ELR (cell line): ENCODE results near the gene XRCC5.

ENCODE experiments used
- DNase-seq: peaks from one replicate; pipeline ENCODE4 v3.0.0-alpha.2; 2015; ENCODE audit warnings: low read depth

XRCC5 gene

DNA sequence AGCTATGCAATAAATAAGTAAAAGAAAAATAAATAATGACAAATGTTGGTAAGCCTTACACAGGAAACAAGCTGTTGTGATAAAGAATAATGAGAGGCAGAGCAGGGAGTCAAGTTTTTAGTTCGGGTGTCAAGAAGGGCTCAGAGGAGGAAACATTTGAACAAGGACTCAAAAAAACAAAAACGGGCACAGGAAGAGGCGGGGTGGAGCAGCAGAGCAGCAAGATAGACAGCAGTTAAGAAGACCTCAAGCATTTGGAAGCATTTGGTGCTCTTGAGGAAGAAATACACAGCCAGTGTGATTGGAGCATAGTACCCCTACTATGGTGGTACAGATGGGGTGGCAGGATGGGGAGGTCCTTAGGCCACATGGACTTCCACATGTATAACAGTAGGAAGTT is 24.6 kb upstream of the XRCC5 start:
- no peak for DNase-seq

DNA sequence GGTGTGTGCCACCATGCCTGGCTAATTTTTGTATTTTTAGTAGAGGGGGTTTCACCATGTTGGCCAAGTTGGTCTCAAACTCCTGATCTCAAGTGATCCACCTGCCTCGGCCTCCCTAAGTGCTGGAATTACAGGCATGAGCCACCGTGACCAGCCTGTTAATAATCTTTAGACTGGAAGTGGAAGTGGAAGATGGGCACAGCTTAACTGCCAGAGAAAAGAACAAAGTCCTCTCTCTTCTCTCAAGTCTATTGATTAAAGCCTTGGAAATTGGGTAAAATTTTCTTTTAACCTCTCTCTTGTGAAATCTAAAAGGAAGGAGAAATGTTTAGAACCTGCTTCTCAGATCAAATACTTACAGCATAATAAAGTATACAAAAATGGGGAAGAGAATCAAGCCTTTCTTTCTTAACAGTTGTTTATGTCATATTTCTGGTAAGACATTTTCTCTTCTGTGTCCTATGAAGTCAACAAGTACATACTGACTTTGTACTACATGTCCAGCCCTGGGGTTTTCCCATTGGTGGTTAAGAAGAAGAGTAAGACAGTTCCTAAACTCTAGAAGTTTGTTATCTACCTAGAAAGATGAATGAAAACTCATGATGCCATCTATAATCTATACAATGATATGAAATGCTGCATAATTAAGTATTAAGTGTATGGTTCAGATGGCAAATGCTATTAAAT is 22.8 kb upstream of the XRCC5 start:
- DNase-seq, result no peak

DNA sequence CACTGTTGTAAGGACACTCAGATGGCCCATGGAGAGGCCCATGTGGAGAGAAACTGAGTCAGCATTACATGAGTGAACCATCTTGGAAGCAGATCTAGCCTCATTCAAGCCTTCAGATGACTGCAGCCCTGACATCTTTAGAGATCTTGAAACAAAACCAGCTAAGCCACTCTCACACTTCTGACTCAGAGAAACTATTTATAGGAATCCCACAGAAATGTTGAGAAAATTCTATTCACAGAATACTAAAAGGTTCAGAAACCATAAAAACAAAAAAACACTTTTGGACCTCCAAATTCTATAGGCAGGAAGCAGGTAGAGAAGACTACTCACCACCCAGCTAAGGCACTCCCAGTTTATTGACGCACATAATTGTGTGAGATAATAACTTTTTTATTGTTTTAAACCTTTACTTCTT is 18.8 kb upstream of the XRCC5 start:
- no peak for DNase-seq

DNA sequence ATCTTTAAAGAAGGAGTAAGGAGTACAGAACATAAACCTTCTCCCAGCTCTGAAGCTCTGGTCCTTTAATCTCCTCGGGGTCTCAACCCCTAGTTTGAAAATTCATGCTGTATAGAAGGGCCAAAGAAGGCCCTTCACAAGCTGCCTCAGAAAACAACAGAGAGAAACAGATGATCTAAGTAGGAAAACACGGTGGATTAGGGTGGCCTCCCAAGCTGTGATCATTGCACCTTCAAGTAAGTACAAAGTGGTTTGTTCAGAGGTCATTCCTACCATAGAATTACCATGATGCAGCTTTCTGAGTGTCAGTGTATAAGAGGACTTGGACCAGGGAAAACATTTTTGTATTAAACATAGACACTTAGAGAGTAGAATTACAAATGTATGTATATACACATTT is 16.5 kb upstream of the XRCC5 start:
- no peak for DNase-seq

DNA sequence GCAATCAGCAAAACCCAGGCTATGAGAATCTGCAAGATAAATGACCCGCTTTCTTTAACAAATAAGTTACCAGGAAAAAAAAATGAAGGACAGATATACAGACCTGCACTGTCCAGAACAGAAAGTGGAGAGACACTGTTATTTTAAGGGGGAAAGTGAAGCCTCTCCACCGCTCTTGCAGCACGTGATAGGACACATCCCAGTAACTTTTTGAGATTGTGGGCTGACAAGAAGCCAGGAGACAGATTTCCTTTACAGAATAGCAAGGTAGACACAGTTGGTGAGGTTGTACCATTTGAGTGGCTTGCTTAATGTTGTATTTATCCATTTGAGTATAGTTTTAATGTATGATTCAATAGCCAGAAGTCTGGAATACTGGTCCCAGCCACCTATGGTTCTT is 14.4 kb upstream of the XRCC5 start:
- no peak for DNase-seq

DNA sequence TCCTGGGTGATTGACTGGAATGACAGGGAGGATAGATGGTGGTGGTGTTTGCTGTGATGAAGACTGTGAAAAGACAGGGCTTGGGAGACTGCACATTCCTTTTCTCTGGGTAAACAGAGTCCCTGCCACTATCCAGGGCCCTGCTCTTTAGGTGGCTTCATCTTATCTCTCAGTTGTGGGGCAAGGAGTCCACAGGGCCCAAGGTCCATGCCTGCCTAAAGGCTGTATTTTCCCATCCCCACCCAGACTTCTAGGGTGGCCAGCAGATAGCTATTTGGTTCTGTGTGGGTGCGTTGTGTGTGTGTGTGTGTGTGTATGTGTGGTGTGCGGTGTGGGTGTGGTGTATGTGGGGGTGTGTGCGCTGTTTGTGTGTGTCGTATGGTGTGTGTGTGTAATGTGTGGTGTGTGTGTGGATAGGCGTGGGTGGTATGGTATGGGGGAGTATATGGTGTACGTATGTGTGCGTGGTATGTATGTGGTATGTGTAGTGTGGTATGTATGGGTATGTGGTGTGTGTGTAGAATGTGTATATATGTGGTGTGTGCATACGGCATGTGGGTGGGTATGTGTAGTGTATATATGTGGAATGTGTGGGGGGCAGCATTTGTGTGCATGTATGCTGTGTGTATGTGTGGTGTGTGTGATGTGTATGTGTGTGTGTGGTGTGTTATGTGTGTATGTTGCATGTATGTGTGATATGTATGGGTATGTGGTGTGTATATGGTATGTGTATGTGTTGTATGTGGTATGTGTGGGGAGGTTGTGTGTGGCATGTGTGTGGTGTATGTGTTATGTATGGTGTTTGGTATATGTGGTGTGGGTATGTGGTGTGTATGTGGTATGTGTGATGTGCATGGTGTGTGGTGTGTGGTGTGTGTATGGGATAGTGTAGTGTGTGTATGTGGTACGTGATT is 10.5 kb upstream of the XRCC5 start:
- no peak for DNase-seq

DNA sequence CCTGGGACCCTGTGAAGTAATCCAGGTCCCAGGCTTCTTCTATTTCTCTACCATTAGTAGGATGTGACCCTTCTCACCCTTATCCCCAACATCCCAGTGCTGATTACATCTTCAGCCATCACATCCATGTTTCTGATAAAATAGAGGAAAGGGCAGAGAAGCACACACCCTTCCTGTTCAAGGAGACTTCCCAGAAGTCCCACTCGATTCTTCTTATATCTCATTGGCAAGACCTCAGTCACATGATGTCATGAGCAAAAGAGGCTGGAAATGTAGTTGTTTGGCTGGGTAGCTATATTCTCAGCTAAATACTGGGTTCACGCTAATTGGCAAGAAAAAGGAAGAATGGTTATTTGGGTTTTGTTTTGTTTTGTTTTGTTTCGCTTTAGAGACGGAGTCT is 8.0 kb upstream of the XRCC5 start:
- DNase-seq, result no peak

DNA sequence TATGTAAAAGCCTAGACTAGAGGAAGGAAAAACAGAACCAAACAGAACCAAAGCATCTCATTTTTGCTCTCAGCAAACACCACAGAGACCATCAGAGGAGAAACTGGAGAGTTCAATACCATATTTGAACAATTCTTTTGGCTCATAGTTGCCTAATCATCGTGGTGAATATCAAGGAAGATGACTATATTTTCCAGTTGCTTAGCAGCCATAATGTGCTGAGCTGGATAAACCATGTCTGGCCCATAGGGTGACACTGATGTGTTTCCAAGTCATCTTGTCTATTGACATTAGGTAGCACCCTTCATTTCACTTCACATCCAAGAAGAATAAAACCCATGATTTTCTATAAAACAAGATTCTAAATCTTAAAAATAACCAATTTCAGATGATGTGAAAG is 5.9 kb upstream of the XRCC5 start:
- no peak for DNase-seq

DNA sequence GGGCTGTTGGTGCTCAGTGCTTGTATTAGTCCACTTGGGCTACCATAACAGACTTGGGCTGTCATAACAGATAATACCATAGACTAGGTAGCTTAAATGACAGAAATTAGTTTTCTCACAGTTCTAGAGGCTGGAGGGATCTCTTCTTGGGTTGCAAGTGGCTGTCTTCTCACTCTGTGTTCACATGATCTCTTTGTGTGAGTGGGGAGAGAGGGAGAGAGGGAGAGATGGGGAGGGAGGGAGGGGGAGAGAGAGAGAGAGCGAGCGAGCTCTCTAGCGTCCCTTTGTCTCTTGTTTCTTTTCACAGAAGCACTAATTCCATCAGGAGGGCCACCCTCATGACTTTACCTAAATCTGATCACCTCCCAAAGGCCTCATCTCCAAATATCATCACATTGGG is 4.5 kb upstream of the XRCC5 start:
- DNase-seq, result no peak

DNA sequence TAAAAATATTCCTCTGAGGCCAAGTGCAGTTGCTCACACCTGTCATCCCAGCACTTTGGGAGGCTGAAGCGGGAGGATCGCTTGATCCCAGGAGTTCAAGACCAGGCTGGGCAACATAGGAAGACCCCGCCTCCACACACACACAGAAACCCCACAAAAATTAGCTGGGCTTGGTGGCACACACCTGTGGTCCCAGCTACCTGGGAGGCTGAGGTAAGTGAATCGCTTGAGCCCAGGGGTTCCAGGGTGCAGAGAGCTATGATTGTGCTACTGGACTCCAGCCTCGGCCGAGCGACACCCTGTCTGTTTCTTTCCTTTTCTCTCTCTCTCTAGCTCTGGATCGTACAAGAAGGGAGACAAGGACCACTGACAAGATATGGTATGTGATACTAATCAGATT is 1.8 kb upstream of the XRCC5 start:
- DNase-seq, result no peak

DNA sequence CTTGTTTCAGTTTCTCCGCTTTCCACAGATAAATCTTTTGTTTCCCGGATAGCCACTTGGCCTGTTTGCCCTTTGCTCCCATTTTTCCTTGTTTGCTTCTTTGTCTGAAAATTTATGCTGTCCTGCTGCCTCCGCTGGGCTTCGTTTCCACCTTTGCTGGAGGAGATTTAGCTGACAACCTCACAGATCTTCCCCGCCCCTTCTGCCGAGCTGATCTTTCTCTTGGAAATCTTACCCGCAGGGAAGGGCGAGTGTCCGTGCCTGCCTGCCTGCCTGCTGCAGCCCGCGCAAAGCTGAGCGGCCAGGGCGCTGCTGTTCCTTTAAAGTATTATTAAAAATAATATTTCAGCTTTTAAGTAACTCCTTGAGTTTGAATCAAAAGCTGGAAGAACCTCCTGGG is 1.4 kb upstream of the XRCC5 start:
- no peak for DNase-seq

DNA sequence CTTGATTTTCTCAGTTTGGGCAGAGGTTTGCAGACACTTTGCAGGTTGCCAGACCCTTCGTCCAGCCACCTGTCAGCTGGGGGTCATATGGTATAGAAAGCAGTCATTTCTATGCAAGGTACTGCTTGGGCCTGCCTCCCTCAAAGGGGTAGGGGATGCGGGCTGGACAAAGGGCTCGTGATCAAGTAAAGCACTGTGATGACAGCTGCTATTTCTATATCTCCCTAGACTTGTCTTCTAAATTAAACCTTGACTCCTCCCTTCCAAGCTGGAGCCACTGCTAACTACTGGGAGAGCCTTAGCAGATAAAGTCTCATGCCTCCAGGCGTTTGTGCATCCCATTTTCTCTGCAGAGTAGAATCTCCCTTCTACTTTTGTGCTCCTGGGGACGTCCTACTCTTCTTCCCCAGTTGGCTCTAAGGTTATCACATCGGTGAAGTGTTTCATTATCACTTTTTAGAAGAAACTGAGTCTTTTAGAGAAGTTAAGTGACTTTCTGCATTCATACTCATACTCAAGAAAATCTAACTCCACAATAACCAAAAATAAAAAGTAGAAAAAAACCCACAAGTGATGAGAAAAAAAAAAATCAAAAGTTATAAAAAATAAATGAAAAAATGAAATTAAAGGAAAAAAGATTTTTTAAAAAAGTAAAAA is 710 bp upstream of the XRCC5 start:
- peak; percentile 36 for DNase-seq

DNA sequence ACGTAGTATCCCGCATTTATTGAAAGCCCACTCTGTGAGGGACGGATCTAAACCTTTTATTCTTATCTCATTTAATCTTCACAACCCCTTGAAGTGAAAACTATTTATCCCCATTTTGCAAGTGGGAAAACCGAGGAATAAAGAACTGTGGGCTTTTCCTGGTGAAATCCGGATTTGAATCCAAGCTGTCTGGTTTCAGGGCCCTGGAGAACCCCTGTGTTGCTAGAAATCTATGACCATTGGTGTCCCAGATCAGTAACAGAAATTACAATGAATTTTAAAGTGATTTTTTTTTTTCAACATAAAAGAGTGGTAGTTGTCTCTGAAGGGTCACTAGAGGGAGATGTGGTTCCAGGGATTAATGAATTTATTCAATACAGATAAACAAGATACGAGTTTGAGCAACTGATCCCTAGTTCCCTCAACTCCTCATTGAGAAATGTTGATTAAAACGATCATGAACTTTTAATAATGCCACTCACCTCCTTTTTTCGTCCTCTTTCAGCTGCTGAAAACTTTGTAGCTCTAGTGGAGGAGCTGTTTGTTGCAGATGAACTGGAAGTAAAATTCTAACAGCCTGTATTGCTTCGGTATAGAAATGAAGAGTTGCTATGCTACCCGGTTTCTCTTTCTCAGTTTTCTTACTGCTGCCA is 940 bp downstream of the XRCC5 start:
- peak; percentile 70 for DNase-seq

DNA sequence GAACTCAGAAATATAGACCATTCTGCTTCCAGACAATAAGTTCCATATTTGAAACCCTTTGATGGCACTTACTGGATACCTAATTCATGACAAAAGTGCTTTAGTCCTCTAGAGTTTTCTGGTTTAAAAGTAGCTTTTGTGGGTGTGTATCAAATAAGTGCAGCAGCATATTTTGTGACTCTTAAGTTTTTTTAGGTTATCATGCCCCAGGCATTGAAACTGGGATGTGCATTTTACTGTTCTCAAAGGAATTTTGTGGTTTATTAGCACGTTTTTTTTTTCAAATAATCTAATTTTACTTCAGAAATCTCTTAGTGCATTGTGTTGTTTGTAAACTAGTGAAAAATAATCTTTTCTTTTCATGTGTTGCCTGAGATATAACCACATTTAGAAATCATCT is 1.5 kb downstream of the XRCC5 start:
- peak; percentile 22 for DNase-seq

DNA sequence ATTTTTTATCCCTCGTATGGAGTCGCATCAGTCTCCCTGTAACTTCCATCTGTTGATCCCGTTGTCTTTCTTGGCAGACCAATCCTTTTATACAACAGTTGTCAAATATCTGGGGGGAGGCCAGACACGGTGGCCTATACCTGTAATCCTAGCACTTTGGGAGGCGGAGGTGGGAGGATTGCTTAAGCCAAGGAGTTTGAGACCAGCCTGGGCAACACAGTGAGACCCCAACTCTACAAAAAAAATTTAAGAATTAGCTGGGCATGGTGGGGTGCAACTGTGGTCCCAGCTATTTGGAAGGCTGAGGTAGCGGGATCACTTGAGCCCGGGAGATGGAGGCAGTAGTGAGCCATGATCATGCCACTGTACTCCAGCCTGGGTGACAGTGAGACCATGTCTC is 2.0 kb downstream of the XRCC5 start:
- DNase-seq, result no peak

DNA sequence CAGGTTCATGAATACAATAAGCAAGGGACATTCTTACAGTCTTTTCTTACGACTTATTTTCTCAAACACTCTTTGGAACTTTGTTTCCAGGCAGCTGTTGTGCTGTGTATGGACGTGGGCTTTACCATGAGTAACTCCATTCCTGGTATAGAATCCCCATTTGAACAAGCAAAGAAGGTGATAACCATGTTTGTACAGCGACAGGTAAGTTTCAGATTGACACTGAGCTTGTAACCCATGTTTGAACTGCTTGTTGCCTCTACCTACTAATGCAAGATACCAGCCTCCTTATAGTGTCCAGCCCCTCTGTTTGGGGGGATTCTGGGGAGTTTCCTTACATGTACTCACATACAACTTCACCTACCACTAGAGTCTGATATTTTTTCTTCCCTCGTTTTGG is 3.8 kb downstream of the XRCC5 start:
- no peak for DNase-seq

DNA sequence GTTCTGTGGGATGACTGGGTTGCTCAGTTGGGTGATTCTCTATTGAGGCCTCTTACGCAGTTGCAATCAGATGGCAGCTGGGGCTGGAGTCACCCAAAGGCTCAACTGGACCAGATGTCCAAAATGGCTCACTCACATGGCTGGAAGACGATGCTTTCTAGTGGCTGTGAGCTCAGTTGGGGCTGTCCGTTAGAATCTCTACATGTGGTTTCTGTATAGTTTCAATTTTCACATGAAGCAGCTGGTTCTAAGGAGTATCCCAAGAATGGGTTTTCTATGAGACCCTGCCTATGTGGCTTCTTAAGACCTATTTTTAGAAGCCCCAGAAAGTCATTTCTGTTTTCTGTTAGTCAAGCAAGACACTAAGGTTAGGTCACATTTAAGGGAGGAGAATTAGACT is 4.4 kb downstream of the XRCC5 start:
- DNase-seq, result no peak

DNA sequence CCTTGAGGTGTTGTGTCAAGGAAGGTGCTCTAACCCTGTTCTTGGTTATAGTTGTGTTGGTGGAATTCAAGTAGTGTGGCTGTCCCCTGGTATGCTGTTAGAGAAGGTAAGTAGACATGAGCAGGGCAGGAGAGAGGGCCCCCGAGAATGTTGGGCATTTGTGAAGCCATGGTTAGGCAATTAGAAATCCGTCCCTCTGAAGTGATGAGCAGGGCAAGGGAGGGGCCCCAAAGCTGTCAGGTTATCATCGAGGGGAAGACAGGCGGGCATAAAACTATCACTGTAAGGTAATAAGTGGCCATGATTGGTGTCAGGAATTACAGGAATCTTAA is 5.2 kb downstream of the XRCC5 start:
- no peak for DNase-seq

DNA sequence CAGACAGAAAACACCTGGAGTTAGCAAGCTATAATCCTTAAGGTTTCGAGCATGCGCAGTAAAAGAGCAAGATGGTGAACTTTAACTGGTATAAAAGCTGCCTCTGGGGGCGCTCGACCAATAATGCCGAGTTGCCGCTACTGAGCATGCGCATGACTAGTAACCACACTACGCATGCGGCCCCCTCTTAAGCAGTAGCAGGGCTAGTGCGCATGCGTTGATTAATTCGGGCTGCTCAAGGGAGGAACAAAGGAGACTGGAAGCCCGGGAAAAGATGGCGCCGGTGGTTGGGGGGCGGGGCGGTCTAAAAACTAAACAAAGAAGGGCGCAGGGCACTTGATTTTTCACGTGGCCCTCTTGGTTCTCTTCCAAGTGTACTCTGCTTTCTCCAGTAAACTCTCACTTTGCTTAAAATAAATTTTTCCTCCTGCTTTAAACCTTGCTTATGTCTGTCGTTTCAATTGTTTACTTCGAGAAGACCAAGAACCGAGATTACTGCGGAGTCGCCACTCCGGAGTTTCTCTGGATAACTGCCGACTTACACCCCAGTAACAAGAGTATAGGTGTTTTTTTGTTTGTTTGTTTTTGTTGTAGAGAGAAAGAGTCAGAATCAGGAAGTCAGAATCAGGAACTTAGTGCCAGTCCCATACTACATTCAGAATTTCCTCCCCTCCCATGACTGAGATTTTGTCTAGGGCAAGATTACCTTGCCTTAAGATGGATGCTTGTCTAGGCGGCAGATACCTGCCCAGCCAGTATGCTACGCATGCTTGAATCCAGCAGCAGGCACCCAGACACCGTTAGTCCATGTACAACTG is 5.8 kb downstream of the XRCC5 start:
- peak; percentile 99 for DNase-seq

DNA sequence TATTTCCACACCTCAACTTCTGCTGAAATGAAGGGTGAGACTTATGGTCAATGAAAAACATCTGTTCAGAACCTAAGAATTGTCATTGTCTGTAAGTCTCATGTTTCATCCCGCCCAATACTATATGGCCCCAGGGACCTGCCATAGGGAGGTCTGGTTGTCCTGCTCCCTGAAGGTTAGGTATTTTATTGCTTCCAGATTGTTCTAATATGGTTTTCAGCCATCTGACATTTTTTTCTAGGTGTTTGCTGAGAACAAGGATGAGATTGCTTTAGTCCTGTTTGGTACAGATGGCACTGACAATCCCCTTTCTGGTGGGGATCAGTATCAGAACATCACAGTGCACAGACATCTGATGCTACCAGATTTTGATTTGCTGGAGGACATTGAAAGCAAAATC is 7.3 kb downstream of the XRCC5 start:
- DNase-seq, result no peak

DNA sequence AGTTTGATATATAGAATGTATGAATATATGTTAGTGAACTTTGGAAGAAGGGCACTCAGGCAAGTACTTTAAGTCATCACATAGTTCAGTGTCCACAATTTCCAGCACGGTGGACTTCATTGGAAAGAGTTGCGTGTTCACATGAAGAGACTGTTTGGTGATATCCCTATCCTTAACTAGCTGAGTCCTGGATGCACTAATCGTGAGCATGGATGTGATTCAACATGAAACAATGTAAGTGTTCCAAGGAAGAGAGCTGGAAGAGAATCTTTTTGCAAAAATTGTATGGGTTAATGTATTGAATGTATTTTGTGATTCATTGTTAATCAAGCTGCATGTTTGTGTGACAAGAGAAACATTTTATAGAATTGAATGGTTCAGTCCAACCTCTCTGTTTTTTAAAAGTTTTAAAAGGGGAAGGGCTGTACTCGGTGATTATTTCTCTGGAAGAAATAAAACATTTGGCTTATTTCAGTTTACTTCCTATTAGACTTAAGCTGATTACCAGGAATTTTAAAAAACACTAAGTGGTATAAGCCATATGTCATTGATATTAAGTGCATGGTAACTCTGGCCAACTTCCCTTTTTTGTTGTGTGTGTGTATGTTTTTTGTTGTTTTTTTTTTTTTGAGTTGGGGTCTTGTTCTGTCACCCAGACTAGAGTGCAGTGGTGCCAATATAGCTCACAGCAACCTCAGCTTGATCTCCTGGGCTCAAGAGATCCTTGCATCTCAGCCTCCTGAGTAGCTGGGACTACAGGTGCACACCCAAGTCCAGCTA is 8.6 kb downstream of the XRCC5 start:
- peak; percentile 68 for DNase-seq
